Caco-2 (cell line): ENCODE results near the gene LPAR1. TPM values are rescaled to one million over a fixed set of nuclear protein-coding genes. Genes with fewer than 3 reads are reported as not detected.

ENCODE experiments used
- BruUV-seq: library from RNA; stranded (reverse); fragments of 400-500 nt; replicated peaks from 2 replicates; lab custom pipeline; 2021; lab: Mats Ljungman, UMichigan
- CTCF ChIA-PET: fragments of 300-600 bp; sonication (Branson Sonifier 250); formaldehyde crosslinking; loops from one replicate; lab custom pipeline; 2022; ENCODE audit warnings: antibody characterized with exemption; lab: Charles Lee
- POLR2A ChIA-PET: fragments of 300-600 bp; sonication (Branson Sonifier 250); formaldehyde crosslinking; loops from one replicate; lab custom pipeline; 2022; ENCODE audit warnings: antibody characterized with exemption; lab: Charles Lee
- DNase-seq, 2 experiments: peaks; one replicate each; pipeline versions ENCODE4 v3.0.0 to v3.0.0-alpha.2; 2020 to 2022
- H3K27me3 ChIP-seq: replicated peaks from 2 replicates; pipeline ENCODE4 v1.6.0; 2011; ENCODE audit warnings: low read length; ENCODE audit not compliant: control insufficient read depth, insufficient read depth
- H3K36me3 ChIP-seq: 2 replicates; pipeline ENCODE4 v1.5.1; 2011; ENCODE audit warnings: low read length; ENCODE audit not compliant: control insufficient read depth, insufficient read depth
- H3K4me1 ChIP-seq: fragments of 250-450 bp; sonication (Bioruptor Pico); 2 replicates; pipeline ENCODE4 v1.5.1; 2020; ENCODE audit warnings: mild to moderate bottlenecking
- H3K4me3 ChIP-seq: 2 replicates; pipeline ENCODE4 v1.5.1; 2011; ENCODE audit warnings: low read depth, mild to moderate bottlenecking, control low read depth, low read length
- H3K9me3 ChIP-seq: fragments of 250-450 bp; sonication (Bioruptor Pico); 2 replicates; pipeline ENCODE4 v1.5.1; 2020; ENCODE audit warnings: mild to moderate bottlenecking, moderate library complexity
- H3K27ac Mint-ChIP-seq: one replicate; pipeline ENCODE4 v1.8.0; 2022; ENCODE audit warnings: mixed read lengths; ENCODE audit not compliant: unreplicated experiment
- H3K27me3 Mint-ChIP-seq: one replicate; pipeline ENCODE4 v1.8.0; 2022; ENCODE audit warnings: mixed read lengths; ENCODE audit not compliant: insufficient read depth, unreplicated experiment
- H3K36me3 Mint-ChIP-seq: one replicate; pipeline ENCODE4 v1.8.0; 2022; ENCODE audit warnings: mild to moderate bottlenecking, mixed read lengths; ENCODE audit not compliant: insufficient read depth, unreplicated experiment
- H3K4me1 Mint-ChIP-seq: one replicate; pipeline ENCODE4 v1.8.0; 2022; ENCODE audit warnings: low read depth, mixed read lengths; ENCODE audit not compliant: unreplicated experiment
- H3K4me3 Mint-ChIP-seq: one replicate; pipeline ENCODE4 v1.8.0; 2022; ENCODE audit warnings: mild to moderate bottlenecking, moderate library complexity, mixed read lengths; ENCODE audit not compliant: unreplicated experiment
- H3K9me3 Mint-ChIP-seq: one replicate; pipeline ENCODE4 v1.8.0; 2022; ENCODE audit warnings: mixed read lengths; ENCODE audit not compliant: unreplicated experiment
- intact Hi-C: fragments of 100-400 bp; cut with micrococcal nuclease; formaldehyde crosslinking; loops from one replicate; pipeline ENCODE4 v1.10.0; 2022; ENCODE audit not compliant: unreplicated experiment
- total RNA-seq: library from RNA; stranded (reverse); gene quantifications from 2 replicates; pipeline ENCODE4 v1.2.3, GENCODE V29; 2022
- TF ChIP-seq, protein P1 (sequence below), 2 experiments: fragments of 200-600 bp in 1 of 2; IDR thresholded peaks; 1 replicate in 1 of 2; 2 replicates in 1 of 2; pipeline versions ENCODE4 v1.5.1 to v1.8.0; 2011 to 2022; ENCODE audit warnings: antibody characterized with exemption in 1 of 2, control low read depth in 1 of 2, inconsistent platforms in 1 of 2, low read depth in 1 of 2, low read length in 1 of 2, mild to moderate bottlenecking in 1 of 2, moderate library complexity in 1 of 2; ENCODE audit not compliant: insufficient read depth in 1 of 2, severe bottlenecking in 1 of 2, unreplicated experiment in 1 of 2

Gene LPAR1
- total RNA-seq, 1 experiment from 2014 or later: 20.3 TPM

DNA sequence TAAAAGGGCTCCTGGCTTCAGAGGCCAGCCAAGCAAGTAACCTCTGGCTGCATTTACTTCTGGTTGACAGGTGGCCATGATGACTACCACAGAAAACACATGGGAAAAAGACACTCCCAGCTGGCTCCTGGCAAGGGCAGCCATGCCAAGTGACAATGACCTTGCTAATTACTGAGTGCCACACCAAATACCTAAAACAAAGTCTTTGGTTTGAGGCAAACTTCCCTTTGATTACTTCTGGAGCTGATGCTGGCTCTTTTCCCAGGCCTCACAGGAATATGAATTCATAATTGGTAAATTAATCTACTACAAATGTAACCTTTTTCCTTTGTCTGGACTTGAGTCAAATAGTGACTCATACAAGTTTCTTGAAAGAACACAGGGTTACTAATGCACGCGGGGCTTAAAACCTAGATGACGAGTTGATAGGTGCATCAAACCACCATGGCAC, 61.0 kb downstream of the LPAR1 start:
- Histone ChIP-seq H3K27me3 (no peaks in the 10 kb centered on the region), H3K9me3 (no peaks in the 10 kb centered on the region), H3K4me3 (no peak overlapping the region), H3K36me3 (no peaks in the 10 kb centered on the region), H3K4me1 (peaks cover 16% of the 10 kb centered on the region)
- Mint-ChIP-seq H3K27ac (no peak overlapping the region), H3K4me1 (peaks cover 55% of the 10 kb centered on the region), H3K9me3 (peaks cover 18% of the 10 kb centered on the region), H3K4me3 (no peak overlapping the region), H3K36me3 (peaks cover 9% of the 10 kb centered on the region), H3K27me3 (no peaks in the 10 kb centered on the region)
- CTCF ChIA-PET: no interaction called here
- POLR2A ChIA-PET: no interaction called here
- BruUV-seq: no TSS peak
- no peak for DNase-seq
- TF ChIP-seq, protein P1, sequence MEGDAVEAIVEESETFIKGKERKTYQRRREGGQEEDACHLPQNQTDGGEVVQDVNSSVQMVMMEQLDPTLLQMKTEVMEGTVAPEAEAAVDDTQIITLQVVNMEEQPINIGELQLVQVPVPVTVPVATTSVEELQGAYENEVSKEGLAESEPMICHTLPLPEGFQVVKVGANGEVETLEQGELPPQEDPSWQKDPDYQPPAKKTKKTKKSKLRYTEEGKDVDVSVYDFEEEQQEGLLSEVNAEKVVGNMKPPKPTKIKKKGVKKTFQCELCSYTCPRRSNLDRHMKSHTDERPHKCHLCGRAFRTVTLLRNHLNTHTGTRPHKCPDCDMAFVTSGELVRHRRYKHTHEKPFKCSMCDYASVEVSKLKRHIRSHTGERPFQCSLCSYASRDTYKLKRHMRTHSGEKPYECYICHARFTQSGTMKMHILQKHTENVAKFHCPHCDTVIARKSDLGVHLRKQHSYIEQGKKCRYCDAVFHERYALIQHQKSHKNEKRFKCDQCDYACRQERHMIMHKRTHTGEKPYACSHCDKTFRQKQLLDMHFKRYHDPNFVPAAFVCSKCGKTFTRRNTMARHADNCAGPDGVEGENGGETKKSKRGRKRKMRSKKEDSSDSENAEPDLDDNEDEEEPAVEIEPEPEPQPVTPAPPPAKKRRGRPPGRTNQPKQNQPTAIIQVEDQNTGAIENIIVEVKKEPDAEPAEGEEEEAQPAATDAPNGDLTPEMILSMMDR (IDR thresholded peaks at IDR 0.05; ENCODE audit: insufficient read depth in 1 of 2, low read depth in 1 of 2, low read length in 1 of 2, severe bottlenecking in 1 of 2, unreplicated experiment in 1 of 2): no peak
- intact Hi-C loops: no loop called here

- no peak overlapping the region for H3K4me3 ChIP-seq
- Mint-ChIP-seq H3K27ac (no peak overlapping the region), H3K4me3 (no peak overlapping the region), H3K4me1 (peaks cover 65% of the 10 kb centered on the region), H3K27me3 (no peaks in the 10 kb centered on the region), H3K36me3 (peaks cover 20% of the 10 kb centered on the region), H3K9me3 (peaks cover 18% of the 10 kb centered on the region)
- TF ChIP-seq, protein P1 (IDR thresholded peaks at IDR 0.05; ENCODE audit: insufficient read depth in 1 of 2, low read depth in 1 of 2, low read length in 1 of 2, severe bottlenecking in 1 of 2, unreplicated experiment in 1 of 2): no peak
- peaks cover 28% of the 10 kb centered on the region for H3K4me1 ChIP-seq
- BruUV-seq: no TSS peak
- H3K9me3 ChIP-seq: no peaks in the 10 kb centered on the region
- ChIA-PET POLR2A (no interaction called here), CTCF (no interaction called here)
- no peaks in the 10 kb centered on the region for H3K27me3 ChIP-seq
- no peak for DNase-seq
- H3K36me3 ChIP-seq: no peaks in the 10 kb centered on the region
- intact Hi-C loops: no loop called here
These were observed 62.3 kb downstream of the LPAR1 start for GRCh38 chr9:110975969-110976368.

GRCh38 chr9:110975278-110975677, 63.0 kb downstream of the LPAR1 start:
- Mint-ChIP-seq H3K27me3 (no peaks in the 10 kb centered on the region), H3K27ac (peak overlapping the region; percentile 21), H3K4me1 (peaks cover 68% of the 10 kb centered on the region), H3K36me3 (peaks cover 23% of the 10 kb centered on the region), H3K4me3 (no peak overlapping the region), H3K9me3 (peaks cover 18% of the 10 kb centered on the region)
- Histone ChIP-seq H3K27me3 (no peaks in the 10 kb centered on the region), H3K36me3 (no peaks in the 10 kb centered on the region), H3K4me1 (peaks cover 34% of the 10 kb centered on the region), H3K9me3 (no peaks in the 10 kb centered on the region), H3K4me3 (no peak overlapping the region)
- ChIA-PET CTCF (no interaction called here), POLR2A (no interaction called here)
- intact Hi-C loops: no loop called here
- no peak for DNase-seq
- TF ChIP-seq, protein P1 (IDR thresholded peaks at IDR 0.05; ENCODE audit: insufficient read depth in 1 of 2, low read depth in 1 of 2, low read length in 1 of 2, severe bottlenecking in 1 of 2, unreplicated experiment in 1 of 2): no peak
- no TSS peak for BruUV-seq
